ENCODE results near the gene MT1B.
"Not testable (repeated sequence)": the region's sequence is repeated elsewhere in the genome, so short reads cannot be mapped to it uniquely, and the experiment has no call there.

MT1B gene

DNA sequence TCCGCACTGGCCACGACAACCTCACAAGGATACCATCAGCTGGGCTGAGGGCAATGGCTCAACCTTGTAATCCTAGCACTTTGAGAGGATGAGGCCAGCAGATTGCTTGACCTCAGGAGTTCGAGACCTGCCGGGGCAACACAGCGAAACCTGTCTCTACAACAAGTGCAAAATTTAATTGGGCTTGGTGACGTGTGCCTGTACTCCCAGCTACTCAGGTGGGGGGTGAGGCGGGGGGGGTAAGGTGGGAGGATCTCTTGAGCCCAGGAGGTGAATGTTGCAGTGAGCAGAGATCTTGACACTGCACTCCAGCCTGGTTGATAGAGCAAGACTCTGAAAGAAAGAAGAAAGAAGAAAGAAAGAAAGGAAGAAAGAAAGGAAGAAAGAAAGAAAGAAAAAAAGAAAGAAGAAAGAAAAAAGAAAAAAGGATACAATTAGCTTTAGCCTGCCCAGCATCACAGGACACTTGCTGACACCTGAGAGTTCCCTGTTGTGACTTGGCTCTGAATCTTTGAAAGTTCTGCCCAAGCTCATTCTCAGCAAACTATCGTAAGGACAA lies 31.3 kb upstream of the MT1B start:
- no peak for DNase-seq (ENCODE audit: low read depth)

DNA sequence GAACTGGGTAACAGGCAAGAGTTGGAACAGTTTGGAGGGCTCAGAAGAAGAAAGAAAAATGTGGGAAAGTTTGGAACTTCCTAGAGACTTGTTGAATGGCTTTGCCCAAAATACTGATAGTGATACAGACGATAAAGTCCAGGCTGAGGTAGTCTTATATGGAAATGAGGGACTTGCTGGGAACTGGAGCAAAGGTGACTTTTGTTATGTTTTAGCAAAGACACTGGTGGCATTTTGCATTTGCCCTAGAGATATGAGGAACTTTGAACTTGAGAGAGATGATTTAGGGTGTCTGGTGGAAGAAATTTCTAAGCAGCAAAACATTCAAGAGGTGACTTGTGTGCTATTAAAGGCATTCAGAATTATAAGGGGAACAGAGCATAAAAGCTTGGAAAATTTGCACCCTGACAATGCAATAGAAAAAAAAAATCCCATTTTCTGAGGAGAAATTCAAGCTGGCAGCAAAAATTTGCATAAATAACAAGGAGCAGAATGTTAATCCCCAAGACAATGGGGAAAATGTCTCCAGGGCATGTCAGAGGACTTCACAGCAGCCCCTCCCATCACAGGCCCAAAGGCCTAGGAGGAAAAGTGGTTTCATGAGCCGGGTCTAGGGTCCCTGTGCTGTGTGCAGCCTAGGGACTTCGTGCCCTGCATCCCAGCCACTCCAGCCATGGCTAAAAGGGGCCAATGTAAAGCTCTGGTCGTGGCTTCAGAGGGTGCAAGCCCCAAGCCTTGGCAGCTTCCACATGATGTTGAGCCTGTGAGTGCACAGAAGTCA lies 29.8 kb upstream of the MT1B start:
- not testable (repeated sequence) for DNase-seq (ENCODE audit: low read depth)

DNA sequence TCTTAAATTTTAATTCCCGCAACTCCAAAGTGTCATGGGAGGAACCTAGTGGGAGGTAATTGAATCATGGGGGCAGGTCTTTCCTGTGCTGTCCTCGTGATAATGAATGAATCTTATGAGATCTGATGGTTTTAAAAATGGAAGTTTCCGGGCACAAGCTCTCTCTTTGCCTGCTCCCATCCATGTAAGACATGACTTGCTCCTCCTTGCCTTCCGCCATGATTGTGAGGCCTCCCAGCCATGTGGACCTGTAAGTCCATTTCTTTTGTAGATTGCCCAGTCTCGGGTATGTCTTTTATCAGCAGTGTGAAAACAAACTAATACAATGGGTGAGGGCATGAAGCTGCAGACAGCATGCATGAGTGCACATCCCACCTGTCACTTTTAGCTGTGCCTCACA lies 28.5 kb upstream of the MT1B start:
- not testable (repeated sequence) for DNase-seq (ENCODE audit: low read depth)

GRCh38 chr16:56623637-56624036 lies 28.0 kb upstream of the MT1B start:
- no peak for DNase-seq (ENCODE audit: low read depth)

GRCh38 chr16:56625140-56625942 lies 26.3 kb upstream of the MT1B start, which contains the start of gene MT1E:
Gene MT1E, plus strand, starts transcription at chr16:56625781. Its CDS starts 71 bp downstream, at chr16:56625852.
- no peak for DNase-seq (ENCODE audit: low read depth)

- DNase-seq (ENCODE audit: low read depth): no peak
These were observed 25.6 kb upstream of the MT1B start for GRCh38 chr16:56625943-56626654.

- DNase-seq (ENCODE audit: low read depth): no peak
These were observed 25.0 kb upstream of the MT1B start for GRCh38 chr16:56626685-56627084.

- no peak for DNase-seq (ENCODE audit: low read depth)
These were observed 23.0 kb upstream of the MT1B start for GRCh38 chr16:56628486-56629350.

DNA sequence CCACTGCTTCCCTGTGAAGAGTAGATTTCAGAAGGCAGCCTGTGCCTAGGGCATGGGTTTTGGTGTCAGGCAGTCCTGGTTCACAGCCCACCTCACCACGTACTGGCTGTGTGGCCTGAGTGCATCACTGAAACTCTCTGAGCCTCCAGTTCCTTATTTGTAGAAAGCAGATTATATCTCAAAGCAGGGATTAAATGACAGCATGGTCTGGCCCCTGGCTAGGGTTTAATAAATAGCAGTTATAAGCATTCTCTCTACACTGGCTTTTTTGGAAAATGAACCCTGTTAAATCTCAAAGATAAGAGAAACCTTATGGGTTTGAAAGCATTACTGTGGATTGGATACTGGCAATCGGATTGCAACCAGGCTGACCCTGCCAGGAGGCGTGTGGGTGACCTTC lies 22.2 kb upstream of the MT1B start:
- DNase-seq (ENCODE audit: low read depth): no peak

GRCh38 chr16:56630134-56630533 lies 21.6 kb upstream of the MT1B start:
- DNase-seq (ENCODE audit: low read depth): no peak

DNA sequence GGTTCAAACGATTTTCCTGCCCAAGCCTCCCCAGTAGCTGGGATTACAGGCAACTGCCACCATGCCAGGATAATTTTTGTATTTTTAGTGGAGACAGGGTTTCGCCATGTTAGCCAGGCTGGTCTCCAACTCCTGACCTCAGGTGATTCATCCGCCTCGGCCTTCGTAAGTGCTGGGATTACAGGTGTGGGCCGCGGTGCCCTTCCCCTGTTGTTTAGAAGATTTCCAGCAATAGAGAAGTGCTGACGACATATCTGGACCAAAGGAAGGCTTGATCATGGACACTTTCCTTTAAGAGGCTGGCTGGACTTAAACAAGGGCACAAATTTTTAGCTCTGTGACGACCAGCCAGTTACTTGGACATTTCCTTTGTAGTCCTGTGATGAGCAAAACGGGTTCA lies 20.5 kb upstream of the MT1B start:
- no peak for DNase-seq (ENCODE audit: low read depth)

DNA sequence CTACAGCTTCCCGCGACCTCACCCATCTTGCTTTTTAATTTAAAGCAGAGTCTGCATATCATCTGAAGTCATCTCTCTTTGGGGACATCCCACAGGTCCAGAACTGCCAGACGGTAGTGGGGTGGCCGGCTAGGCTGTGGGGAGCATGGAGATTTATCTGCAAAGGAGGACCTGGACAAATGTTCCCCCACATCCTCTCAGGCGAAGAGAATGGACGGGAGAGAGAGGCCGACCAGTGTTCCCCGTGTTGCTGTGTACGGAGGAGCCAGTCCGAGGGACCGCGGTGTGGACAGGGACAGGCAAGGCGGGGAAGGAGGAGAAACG lies 19.9 kb upstream of the MT1B start:
- DNase-seq (ENCODE audit: low read depth): no peak

DNA sequence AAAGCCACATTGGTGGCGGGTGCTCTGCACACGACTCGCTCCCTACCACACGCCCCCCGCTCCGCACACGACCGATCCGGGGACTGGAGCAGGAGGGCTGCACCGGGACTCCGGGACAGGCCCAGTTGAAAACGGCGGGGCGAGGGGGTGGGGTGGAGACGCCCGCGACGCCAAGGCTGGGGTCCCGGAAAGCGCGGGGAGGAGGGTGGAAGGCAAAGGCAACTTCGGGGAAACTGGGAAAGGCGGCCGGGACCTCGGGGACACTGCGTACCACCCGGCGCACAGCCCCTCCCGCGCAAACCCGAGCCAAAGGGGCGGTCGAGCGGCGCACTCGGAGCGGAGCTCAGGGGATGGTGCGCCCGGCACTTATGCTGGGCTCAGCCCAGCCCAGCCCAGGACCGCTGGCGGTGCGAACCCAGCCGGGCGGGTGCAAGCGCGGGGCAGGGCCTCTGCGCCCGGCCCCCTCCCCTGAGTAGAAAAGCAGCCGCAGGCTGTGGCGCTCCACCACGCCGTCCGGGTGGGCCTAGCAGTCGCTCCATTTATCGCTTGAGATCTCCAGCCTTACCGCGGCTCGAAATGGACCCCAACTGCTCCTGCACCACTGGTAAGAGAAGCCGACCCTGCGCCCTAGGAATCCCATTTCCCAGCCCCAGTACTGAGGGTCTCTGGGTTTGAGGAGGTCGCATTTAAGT lies 19.4 kb upstream of the MT1B start, which contains the start of gene MT1M:
TSS of gene MT1M (plus strand) at position 504 of the 692 bp plus-strand sequence. CDS start at position 577, 73 bp downstream.
- DNase-seq (ENCODE audit: low read depth): no peak

- DNase-seq (ENCODE audit: low read depth): no peak
These were observed 18.8 kb upstream of the MT1B start for GRCh38 chr16:56632848-56633365.

- DNase-seq (ENCODE audit: low read depth): no peak
These were observed 18.2 kb upstream of the MT1B start for GRCh38 chr16:56633535-56633934.

DNA sequence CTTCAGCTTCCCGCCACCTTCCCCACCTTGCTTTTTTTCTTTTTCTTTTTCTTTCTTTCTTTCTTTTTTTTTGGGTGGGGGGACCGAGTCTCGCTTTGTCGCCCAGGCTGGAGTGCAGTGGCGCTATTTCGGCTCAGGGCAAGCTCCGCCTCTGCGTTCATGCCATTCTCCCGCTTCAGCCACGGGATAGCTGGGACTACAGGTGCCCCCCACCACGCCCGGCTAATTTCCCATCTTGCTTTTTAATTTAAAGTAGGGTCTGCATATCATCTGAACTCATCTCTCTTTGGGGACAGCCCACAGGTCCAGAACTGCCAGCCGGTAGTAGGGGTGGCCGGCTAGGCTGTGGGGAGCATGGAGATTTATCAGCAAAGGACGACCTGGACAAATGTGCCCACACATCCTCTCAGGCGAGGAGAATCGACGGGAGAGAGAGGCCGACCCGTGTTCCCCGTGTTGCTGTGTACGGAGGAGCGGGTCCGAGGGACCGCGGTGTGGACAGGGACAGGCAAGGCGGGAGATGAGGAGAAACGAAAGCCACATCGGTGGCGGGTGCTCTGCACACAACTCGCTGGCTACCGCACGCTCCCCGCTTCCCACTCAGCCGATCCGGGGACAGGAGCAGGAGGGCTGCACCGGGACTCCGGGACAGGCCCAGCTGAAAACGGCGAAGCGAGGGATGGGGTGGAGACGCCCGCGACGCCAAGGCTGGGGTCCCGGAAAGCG lies 16.8 kb upstream of the MT1B start:
- DNase-seq (ENCODE audit: low read depth): no peak

DNA sequence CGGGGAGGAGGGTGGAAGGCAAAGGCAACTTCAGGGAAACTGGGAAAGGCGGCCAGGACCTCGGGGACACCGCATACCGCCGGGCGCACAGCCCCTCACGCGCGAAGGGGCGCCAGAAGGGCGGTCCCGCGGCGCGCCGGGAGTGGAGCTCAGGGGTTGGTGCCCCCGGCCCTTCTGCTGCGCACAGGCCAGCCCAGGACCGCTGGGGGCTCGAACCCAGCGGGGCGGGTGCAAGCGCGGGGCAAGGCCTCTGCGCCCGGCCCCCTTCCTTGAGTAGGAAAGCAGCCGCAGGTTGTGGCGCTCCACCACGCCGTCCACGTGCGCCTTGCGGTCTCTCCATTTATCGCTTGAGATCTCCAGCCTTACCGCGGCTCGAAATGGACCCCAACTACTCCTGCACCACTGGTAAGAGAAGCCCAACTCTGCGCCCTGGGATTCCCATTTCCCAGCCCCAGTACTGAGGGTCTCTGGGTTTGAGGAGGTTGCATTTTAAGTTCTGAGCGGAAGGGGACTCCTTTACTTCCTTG lies 16.2 kb upstream of the MT1B start:
- DNase-seq (ENCODE audit: low read depth): no peak

DNA sequence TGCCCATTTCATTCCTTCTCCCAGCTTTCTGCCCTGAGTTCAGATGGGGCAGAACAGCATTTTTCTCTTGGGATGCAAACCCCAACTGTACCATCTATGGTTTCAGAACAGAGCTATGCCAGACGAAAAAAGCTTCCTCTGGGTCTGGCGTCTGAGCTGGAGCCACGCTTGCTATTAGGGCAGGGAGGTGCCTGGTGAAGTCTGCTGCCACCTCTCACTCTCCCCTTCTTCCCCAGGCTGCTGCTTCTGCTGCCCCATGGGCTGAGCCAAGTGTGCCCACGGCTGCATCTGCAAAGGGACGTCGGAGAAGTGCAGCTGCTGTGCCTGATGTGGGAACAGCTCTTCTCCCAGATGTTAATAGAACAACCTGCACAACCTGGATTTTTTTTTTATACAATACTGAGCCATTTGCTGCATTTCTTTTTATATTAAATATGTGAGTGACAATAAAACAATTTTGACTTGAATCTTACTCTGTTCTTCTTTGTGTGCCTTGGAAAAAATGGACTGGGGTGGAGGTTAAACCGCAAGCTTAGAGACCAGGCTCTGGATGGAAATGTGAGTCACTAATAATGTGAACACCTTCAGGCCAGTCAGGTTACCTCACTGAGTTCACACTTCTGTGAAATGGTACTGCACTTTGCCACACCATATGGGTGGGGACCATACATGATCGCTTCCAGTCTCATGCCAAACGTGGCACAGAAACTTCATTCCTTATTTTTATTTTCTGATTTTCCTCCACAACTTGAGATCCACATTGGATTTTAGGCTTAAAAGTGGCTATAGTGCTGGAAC lies 14.9 kb upstream of the MT1B start:
- no peak for DNase-seq (ENCODE audit: low read depth)

Measured in activated gamma-delta T cell treated with anti-CD3 and anti-CD28 coated beads, Interleukin-2, amount 50 U/mL, for 16 hours (primary cell).